K562 (cell line): Measurements from ENCODE around the gene NALCN. TPM values are rescaled to one million over a fixed set of nuclear protein-coding genes. Genes with fewer than 3 reads are reported as not detected.

ENCODE experiments used
- ATAC-seq: fragments of 200-7000 bp; cut with Tn5 transposase; 3 replicates; pipeline ENCODE4 v1.9.1; 2020; ENCODE audit warnings: moderate library complexity
- BruUV-seq: library from RNA; stranded (reverse); fragments of 400-500 nt; replicated peaks from 2 replicates; lab custom pipeline; 2021; lab: Mats Ljungman, UMichigan
- CTCF ChIA-PET: fragments of 300-600 bp; formaldehyde crosslinking; extraction: SDS; loops from one replicate; lab custom pipeline; 2021; ENCODE audit warnings: low intra/inter-chr PET ratio; lab: Yijun Ruan, JAX
- POLR2A ChIA-PET: fragments of 300-600, 350-650 bp; sonication (Branson Sonifier 250); formaldehyde crosslinking; extraction: SDS; loops from one replicate; lab custom pipeline; 2021; ENCODE audit warnings: antibody characterized with exemption, inconsistent platforms; lab: Yijun Ruan, JAX
- DNase-seq, 4 experiments: peaks; one replicate each; pipeline versions ENCODE4 v3.0.0 to v3.0.0-alpha.2; 2011 to 2018; ENCODE audit warnings: low spot score in 3 of 4, mixed read lengths in 3 of 4; ENCODE audit errors: extremely low read depth in 1 of 4
- FAIRE-seq: peaks from 2 replicates; lab custom pipeline; 2011; peaks lifted over from hg19 to GRCh38; lab: Jason Lieb, UNC
- H2AFZ ChIP-seq: 2 replicates; pipeline ENCODE4 v1.6.0; 2011; ENCODE audit warnings: low read depth, low read length, control low read depth, inconsistent platforms
- H3K27ac ChIP-seq: fragments of 200-600 bp; 3 replicates; pipeline ENCODE4 v1.8.0; 2011; ENCODE audit warnings: low read depth, mild to moderate bottlenecking, control low read depth, inconsistent platforms, low read length, moderate library complexity, mixed read lengths; ENCODE audit errors: extremely low read depth
- H3K27me3 ChIP-seq, 2 experiments: fragments of 300-600 bp in 1 of 2; 2 replicates in 1 of 2; 3 replicates in 1 of 2; pipeline versions ENCODE4 v1.6.0 to v1.8.0; 2011; ENCODE audit warnings: inconsistent platforms in 2 of 2, low read length in 2 of 2, mild to moderate bottlenecking in 1 of 2, mixed read lengths in 1 of 2, moderate library complexity in 1 of 2; ENCODE audit not compliant: control insufficient read depth in 2 of 2, insufficient read depth in 2 of 2
- H3K36me3 ChIP-seq: fragments of 300-600 bp; 3 replicates; pipeline ENCODE4 v1.8.0; 2011; ENCODE audit warnings: mild to moderate bottlenecking, low read length, inconsistent platforms; ENCODE audit not compliant: control insufficient read depth, insufficient read depth
- H3K4me1 ChIP-seq, 2 experiments: fragments of 200-600 bp in 1 of 2; replicated peaks in 1 of 2; 2 replicates in 1 of 2; 3 replicates in 1 of 2; pipeline versions ENCODE4 v1.5.1 to v1.8.0; 2011; ENCODE audit warnings: inconsistent platforms in 2 of 2, low read length in 2 of 2, mild to moderate bottlenecking in 1 of 2, mixed read lengths in 1 of 2, moderate library complexity in 1 of 2; ENCODE audit not compliant: control insufficient read depth in 2 of 2, insufficient read depth in 2 of 2
- H3K4me2 ChIP-seq: 2 replicates; pipeline ENCODE4 v1.6.1; 2011; ENCODE audit warnings: low read length, control low read depth, inconsistent platforms, mixed read lengths; ENCODE audit not compliant: insufficient read depth
- H3K4me3 ChIP-seq: fragments of 200-600 bp; sonication (generic), shearing (Covaris generic); 2 replicates; pipeline ENCODE4 v1.5.1; 2016; ENCODE audit warnings: control low read depth, inconsistent platforms
- H3K79me2 ChIP-seq: fragments of 200-600 bp; 3 replicates; pipeline ENCODE4 v1.8.0; 2011; ENCODE audit warnings: low read length, inconsistent platforms; ENCODE audit not compliant: control insufficient read depth, insufficient read depth
- H3K9ac ChIP-seq, 2 experiments: 2 replicates each; pipeline versions ENCODE4 v1.6.0 to v1.6.1; 2011; ENCODE audit warnings: low read depth in 2 of 2, low read length in 2 of 2, control low read depth in 1 of 2, inconsistent platforms in 1 of 2, mild to moderate bottlenecking in 1 of 2, mixed read lengths in 1 of 2; ENCODE audit not compliant: insufficient read depth in 1 of 2
- H3K9me1 ChIP-seq: one replicate; pipeline ENCODE4 v1.6.0; 2011; ENCODE audit warnings: inconsistent platforms, mild to moderate bottlenecking, low read length, moderate library complexity; ENCODE audit not compliant: control insufficient read depth, insufficient read depth
- H3K9me3 ChIP-seq: replicated peaks from 2 replicates; pipeline ENCODE4 v1.5.1; 2011; ENCODE audit warnings: low read depth, low read length, inconsistent platforms; ENCODE audit not compliant: control insufficient read depth, insufficient read depth
- H4K20me1 ChIP-seq: replicated peaks from 2 replicates; pipeline ENCODE4 v1.6.1; 2011; ENCODE audit warnings: low read length, inconsistent platforms, mixed read lengths; ENCODE audit not compliant: control insufficient read depth, insufficient read depth
- BDP1 ChIP-seq: IDR thresholded peaks from 3 replicates; pipeline ENCODE4 v1.6.1; 2011; ENCODE audit not compliant: insufficient read length, insufficient read depth
- BRF1 ChIP-seq: IDR thresholded peaks from 3 replicates; pipeline ENCODE4 v1.6.1; 2011; ENCODE audit warnings: borderline replicate concordance, mild to moderate bottlenecking; ENCODE audit not compliant: insufficient read length; ENCODE audit errors: extremely low read depth
- CBX3 ChIP-seq, 2 experiments: IDR thresholded peaks; 1 replicate in 1 of 2; 2 replicates in 1 of 2; pipeline ENCODE4 v1.6.1; 2012; ENCODE audit warnings: inconsistent platforms in 2 of 2, low read length in 2 of 2, borderline replicate concordance in 1 of 2, control low read depth in 1 of 2
- EZH2 ChIP-seq: IDR thresholded peaks from 2 replicates; pipeline ENCODE4 v1.6.1; 2012; ENCODE audit warnings: low read depth, mild to moderate bottlenecking, inconsistent platforms, low read length, borderline replicate concordance
- HNRNPH1 ChIP-seq: fragments of 200-400 bp; formaldehyde crosslinking; optimal IDR thresholded peaks from 2 replicates; pipeline ENCODE3; 2017; ENCODE audit warnings: low read depth, mild to moderate bottlenecking, low read length, moderate library complexity
- KLF10 ChIP-seq: fragments of 250-450 bp; sonication (Bioruptor Pico); IDR thresholded peaks from 2 replicates; pipeline ENCODE4 v1.6.1; 2021; ENCODE audit warnings: matching md5 sums
- NCOA4 ChIP-seq: fragments of 450-650 bp; IDR thresholded peaks from 2 replicates; pipeline ENCODE4 v1.6.1; 2018; ENCODE audit warnings: mild to moderate bottlenecking; ENCODE audit not compliant: partially characterized antibody
- POLR2B ChIP-seq: fragments of 450-650 bp; IDR thresholded peaks from 2 replicates; pipeline ENCODE4 v1.6.1; 2018; ENCODE audit warnings: low read depth; ENCODE audit not compliant: partially characterized antibody
- PREB ChIP-seq: sonication (generic); formaldehyde crosslinking; IDR thresholded peaks from 2 replicates; pipeline ENCODE4 v1.8.1; 2023; ENCODE audit warnings: mild to moderate bottlenecking, missing genetic modification reagents
- RFX1 ChIP-seq: fragments of 450-650 bp; IDR thresholded peaks from 2 replicates; pipeline ENCODE4 v1.6.1; 2016; ENCODE audit warnings: mild to moderate bottlenecking, moderate library complexity
- TGIF2 ChIP-seq: sonication (generic); formaldehyde crosslinking; IDR thresholded peaks from 2 replicates; pipeline ENCODE4 v1.8.1; 2022; ENCODE audit warnings: mild to moderate bottlenecking, missing genetic modification reagents, moderate library complexity
- ZFPM2 ChIP-seq: fragments of 250-450 bp; sonication (Bioruptor Pico); IDR thresholded peaks from 2 replicates; pipeline ENCODE4 v1.5.1; 2022; ENCODE audit warnings: mild to moderate bottlenecking
- ZFX ChIP-seq: sonication (generic); formaldehyde crosslinking; IDR thresholded peaks from 2 replicates; pipeline ENCODE4 v1.8.0; 2022; ENCODE audit warnings: mild to moderate bottlenecking, missing genetic modification reagents, moderate library complexity
- ZNF121 ChIP-seq: sonication (generic); formaldehyde crosslinking; conservative IDR thresholded peaks from 2 replicates; pipeline ENCODE4 v1.8.0; 2022; ENCODE audit warnings: missing genetic modification reagents
- ZNF280B ChIP-seq: fragments of 250-450 bp; sonication (Bioruptor Pico); IDR thresholded peaks from 2 replicates; pipeline ENCODE4 v1.5.1; 2021; ENCODE audit warnings: mild to moderate bottlenecking
- ZNF766 ChIP-seq: fragments of 200-800 bp; sonication (Bioruptor generic); conservative IDR thresholded peaks from 2 replicates; pipeline ENCODE4 v1.6.1; 2016; ENCODE audit warnings: missing genetic modification characterization, missing compliant biosample characterization
- WGBS: fragments of 100-300 bp; shearing (Covaris generic); methylation state at CpG from one replicate; pipeline ENCODE4 v1.1.6; 2016; ENCODE audit warnings: low coverage, mixed read lengths; ENCODE audit not compliant: insufficient coverage; ENCODE audit errors: missing lambda C conversion rate; 5-methylcytosine and 5-hydroxymethylcytosine counted together
- in situ Hi-C: fragments of 300-500 bp; cut with MboI; formaldehyde crosslinking; loops from 4 replicates; pipeline ENCODE4 v1.15.0; 2018; ENCODE audit warnings: inconsistent platforms, mixed read lengths
- intact Hi-C: fragments of 100-400 bp; cut with micrococcal nuclease; formaldehyde crosslinking; loops from 2 replicates; pipeline ENCODE4 v1.14.2; 2022
- polyA plus RNA-seq, 8 experiments: library from polyadenylated mRNA; depleted of rRNA in 4 of 8; stranded (reverse) in 5 of 8; unstranded in 3 of 8; fragments of >200 nt; fragmentation: Nextera tagmentation in 2 of 8; fragmentation: Illumina TruSeq in 1 of 8; extraction: Ambion mirVana in 2 of 8; extraction: Trizol in 1 of 8; gene quantifications; 2 replicates each; pipeline versions ENCODE4 v1.2.1 to v1.2.3, GENCODE V29; 2011 to 2014; ENCODE audit warnings: inconsistent platforms in 1 of 8, missing spikeins in 1 of 8
- total RNA-seq, 7 experiments: library from RNA; depleted of rRNA in 6 of 7; stranded (reverse); fragments of >200 nt in 6 of 7; fragmentation: Illumina TruSeq in 2 of 7; extraction: Trizol in 2 of 7; gene quantifications; 2 replicates each; pipeline versions ENCODE4 v1.2.1 to v1.2.3, GENCODE V29; 2011 to 2021; ENCODE audit warnings: low replicate concordance in 1 of 7
- TF ChIP-seq, protein P1 (sequence below): fragments of 450-650 bp; IDR thresholded peaks from 2 replicates; pipeline ENCODE4 v1.6.1; 2017; ENCODE audit warnings: antibody characterized with exemption
- TF ChIP-seq, protein P2 (sequence below): sonication (generic); formaldehyde crosslinking; IDR thresholded peaks from 2 replicates; pipeline ENCODE4 v1.8.0; 2022; ENCODE audit warnings: missing genetic modification reagents, mild to moderate bottlenecking, borderline replicate concordance

The NALCN gene
- total and polyA plus RNA-seq, 9 of the 15 experiments (the other 6 are each of a cell fraction or from before 2014, with no cell fraction given): not detected

GRCh38 chr13:101390461-101390860, 25.8 kb downstream of the NALCN start:
- H4K20me1 ChIP-seq: no peaks in the 10 kb centered on the region
- POLR2A ChIA-PET: no interaction called here
- CTCF ChIA-PET: no interaction called here
- no TSS peak for BruUV-seq
- FAIRE-seq (no peak), DNase-seq (no peak), ATAC-seq (no peak)
- no peak overlapping the region for H3K4me2 ChIP-seq
- H3K36me3 ChIP-seq: no peaks in the 10 kb centered on the region
- H3K9me3 ChIP-seq: no peaks in the 10 kb centered on the region
- 3% methylated on average over 5 of the region's 5 CpGs for WGBS
- H3K9ac ChIP-seq: no peak overlapping the region
- H3K4me1 ChIP-seq: no peaks in the 10 kb centered on the region
- H3K79me2 ChIP-seq: no peaks in the 10 kb centered on the region
- H3K9me1 ChIP-seq: no peaks in the 10 kb centered on the region
- H3K27ac ChIP-seq: no peak overlapping the region
- H3K27me3 ChIP-seq: no peaks in the 10 kb centered on the region
- in situ Hi-C loops: no loop called here
- intact Hi-C loops: no loop called here
- H3K4me3 ChIP-seq: no peak overlapping the region
- no peak overlapping the region for H2AFZ ChIP-seq
- TF ChIP-seq CBX3 (IDR thresholded peaks at IDR 0.05; ENCODE audit: borderline replicate concordance in 1 of 2, low read length in 2 of 2) (no peak), ZFX (no peak), BDP1 (no peak), ZNF121 (CRISPR knock-in tag) (no peak), EZH2 (no peak), TGIF2 (CRISPR knock-in tag) (no peak), KLF10 (no peak), ZFPM2 (CRISPR knock-in tag) (no peak), ZNF766 (CRISPR knock-in tag) (no peak), NCOA4 (no peak), BRF1 (no peak), ZNF280B (CRISPR knock-in tag) (no peak), RFX1 (no peak), PREB (CRISPR knock-in tag) (no peak), POLR2B (no peak), HNRNPH1 (no peak)
- TF ChIP-seq, protein P1, sequence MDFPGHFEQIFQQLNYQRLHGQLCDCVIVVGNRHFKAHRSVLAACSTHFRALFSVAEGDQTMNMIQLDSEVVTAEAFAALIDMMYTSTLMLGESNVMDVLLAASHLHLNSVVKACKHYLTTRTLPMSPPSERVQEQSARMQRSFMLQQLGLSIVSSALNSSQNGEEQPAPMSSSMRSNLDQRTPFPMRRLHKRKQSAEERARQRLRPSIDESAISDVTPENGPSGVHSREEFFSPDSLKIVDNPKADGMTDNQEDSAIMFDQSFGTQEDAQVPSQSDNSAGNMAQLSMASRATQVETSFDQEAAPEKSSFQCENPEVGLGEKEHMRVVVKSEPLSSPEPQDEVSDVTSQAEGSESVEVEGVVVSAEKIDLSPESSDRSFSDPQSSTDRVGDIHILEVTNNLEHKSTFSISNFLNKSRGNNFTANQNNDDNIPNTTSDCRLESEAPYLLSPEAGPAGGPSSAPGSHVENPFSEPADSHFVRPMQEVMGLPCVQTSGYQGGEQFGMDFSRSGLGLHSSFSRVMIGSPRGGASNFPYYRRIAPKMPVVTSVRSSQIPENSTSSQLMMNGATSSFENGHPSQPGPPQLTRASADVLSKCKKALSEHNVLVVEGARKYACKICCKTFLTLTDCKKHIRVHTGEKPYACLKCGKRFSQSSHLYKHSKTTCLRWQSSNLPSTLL: no peak
- TF ChIP-seq, protein P2, sequence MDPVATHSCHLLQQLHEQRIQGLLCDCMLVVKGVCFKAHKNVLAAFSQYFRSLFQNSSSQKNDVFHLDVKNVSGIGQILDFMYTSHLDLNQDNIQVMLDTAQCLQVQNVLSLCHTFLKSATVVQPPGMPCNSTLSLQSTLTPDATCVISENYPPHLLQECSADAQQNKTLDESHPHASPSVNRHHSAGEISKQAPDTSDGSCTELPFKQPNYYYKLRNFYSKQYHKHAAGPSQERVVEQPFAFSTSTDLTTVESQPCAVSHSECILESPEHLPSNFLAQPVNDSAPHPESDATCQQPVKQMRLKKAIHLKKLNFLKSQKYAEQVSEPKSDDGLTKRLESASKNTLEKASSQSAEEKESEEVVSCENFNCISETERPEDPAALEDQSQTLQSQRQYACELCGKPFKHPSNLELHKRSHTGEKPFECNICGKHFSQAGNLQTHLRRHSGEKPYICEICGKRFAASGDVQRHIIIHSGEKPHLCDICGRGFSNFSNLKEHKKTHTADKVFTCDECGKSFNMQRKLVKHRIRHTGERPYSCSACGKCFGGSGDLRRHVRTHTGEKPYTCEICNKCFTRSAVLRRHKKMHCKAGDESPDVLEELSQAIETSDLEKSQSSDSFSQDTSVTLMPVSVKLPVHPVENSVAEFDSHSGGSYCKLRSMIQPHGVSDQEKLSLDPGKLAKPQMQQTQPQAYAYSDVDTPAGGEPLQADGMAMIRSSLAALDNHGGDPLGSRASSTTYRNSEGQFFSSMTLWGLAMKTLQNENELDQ (CRISPR knock-in tag): no peak
